ENCODE data around the gene BAIAP2L2.
"Not testable (repeated sequence)": the region's sequence is repeated elsewhere in the genome, so short reads cannot be mapped to it uniquely, and the experiment has no call there.

BAIAP2L2 gene

DNA sequence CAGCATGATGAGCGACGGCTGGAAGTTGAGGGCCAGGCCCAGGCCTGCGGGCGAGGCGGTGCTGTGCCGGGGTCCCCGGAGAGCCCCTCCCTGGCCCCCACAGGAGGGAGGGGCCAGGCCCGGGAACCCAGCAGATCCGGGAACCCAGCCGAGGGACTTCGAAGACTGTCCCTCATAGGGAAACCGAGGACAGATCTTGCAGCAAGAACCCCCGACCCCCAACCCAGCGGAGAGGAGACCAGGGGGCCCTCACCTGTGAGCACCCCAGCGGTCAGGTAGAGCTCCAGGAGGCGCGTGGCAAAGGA is 28.9 kb downstream of the BAIAP2L2 start:
- no peak for DNase-seq (ENCODE audit: low read depth in 2 of 2)

DNA sequence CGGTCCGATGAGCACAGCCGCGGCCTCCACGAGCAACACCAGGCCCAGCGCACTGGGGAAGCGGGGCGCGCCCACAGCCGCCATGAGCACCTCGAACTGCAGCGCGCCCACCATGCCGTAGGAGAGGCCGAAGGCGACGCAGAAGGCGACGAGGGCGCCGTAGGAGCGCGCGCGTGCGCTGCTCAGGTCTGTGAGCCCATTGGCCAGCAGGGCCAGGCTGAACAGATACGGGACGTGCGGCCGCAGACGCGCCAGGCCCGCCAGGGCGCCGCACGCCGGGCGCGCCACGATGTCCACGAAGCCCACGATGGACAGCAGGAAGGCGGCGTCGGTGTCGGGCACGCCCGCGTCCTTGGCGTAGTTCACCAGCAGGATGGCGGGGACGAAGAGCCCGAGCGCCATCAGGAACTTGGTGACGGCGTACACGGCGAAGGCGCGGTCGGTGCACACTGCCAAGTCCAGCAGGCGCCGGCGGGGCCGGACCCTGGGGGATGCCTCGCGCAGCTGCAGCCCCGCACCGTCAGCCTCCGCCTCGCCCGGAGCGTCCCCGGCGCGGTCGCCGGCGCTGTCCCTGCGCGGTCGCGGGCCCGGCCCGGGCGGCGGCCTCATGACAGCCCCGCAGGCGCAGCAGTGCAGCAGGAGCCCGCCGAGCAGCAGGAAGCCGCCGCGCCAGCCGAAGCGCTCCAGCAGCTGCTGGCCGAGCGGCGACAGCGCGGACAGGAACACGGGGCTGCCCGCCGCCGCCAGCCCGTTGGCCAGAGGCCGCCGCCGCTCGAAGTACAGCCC is 29.4 kb downstream of the BAIAP2L2 start:
- DNase-seq (ENCODE audit: low read depth in 2 of 2) = no peak

DNA sequence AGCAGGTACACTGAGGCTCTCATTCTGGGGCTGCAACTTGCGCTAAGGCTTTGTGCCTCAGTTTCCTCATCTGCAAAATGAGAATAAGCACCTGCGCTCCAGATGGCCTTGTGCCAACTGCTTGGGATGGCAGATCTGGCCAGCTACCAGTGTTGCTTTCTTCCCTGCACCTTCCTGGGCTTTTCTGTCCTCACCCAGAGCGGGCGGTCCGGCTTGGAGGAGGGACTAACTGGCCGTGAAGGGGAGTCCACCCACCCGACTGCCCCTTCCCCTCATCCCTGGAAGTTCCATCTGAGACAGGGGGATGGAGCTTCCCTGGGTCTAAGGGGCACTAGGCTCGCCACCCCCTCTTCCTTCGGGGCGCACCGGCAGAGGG is 30.0 kb downstream of the BAIAP2L2 start:
- DNase-seq (ENCODE audit: low read depth in 2 of 2) = no peak

DNA sequence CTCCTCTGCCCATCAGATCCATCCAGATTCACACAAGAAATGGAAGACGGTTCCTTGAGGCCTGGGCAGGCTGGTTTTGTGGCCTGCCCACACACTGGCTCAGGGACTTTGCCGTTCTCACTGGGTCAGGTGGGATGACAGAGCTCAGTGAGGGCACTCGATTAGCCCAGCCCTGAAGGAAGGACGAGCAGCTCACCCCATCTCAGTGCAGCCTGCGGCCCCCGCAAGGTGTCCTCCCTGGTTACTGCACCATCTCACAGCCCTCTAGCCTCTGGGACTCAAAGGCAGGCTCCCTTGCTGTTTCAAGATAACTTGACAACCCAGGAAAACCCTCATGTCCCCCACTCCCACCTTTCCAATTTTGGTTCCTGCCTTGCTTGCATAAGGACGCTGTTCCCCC is 30.7 kb downstream of the BAIAP2L2 start:
- no peak for DNase-seq (ENCODE audit: low read depth in 2 of 2)

DNA sequence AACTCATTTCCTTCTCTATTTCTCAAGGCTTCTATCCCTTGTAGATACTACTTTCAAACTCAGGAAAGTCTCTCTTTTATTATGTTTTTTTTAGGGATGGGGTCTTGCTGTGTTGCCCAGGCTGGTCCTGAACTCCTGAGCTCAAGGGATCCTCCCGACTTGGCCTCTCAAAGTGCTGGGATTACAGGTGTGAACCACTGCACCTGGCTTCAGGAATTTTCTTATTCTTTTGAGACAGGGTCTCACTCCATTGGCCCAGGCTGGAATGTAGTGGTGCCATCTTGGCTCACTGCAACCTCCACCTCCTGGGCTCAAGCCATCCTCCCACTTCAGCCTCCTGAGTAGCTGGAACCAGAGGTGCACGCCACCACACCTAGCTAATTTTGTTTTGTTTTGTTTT is 31.3 kb downstream of the BAIAP2L2 start:
- DNase-seq (ENCODE audit: low read depth in 2 of 2) = not testable (repeated sequence)

DNA sequence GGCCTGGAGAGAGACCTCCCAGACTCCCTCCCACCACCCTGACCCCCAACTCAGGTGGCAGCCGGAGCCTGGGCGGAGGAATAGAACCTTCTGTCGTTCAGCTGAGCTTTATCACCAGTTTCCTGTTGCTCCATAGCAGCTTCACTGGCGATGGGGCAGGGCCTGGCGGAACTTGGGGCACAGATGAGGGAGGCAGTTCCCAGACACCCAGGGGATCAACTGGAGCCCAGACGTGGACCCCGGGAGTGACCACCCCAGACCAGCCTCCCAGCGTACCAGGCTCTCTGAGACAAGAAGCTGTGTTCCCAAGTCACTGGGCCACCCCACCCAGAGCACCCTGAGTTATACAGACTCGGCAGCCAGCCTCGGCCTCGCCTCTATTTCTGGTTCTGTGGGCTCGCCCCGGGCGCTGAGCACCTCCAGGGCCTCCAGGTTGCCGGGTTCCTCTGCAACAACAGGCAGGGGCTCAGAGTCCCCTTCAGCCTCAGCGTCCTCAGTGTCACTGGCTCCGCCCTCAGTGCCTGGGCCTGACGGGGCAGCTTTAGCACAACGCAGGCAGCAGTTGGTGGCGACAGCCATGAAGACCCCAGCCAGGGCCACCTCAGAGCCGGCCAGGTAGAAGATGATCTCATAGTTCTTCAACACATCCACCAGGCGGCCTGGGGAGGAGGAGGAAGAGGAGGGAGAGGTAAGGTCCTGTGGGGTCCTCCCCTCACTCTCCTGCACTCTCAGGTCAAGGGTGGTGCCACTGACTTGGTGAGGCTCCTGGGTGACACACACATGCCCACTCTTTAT is 32.2 kb downstream of the BAIAP2L2 start:
- DNase-seq (ENCODE audit: low read depth in 2 of 2) = no peak

DNA sequence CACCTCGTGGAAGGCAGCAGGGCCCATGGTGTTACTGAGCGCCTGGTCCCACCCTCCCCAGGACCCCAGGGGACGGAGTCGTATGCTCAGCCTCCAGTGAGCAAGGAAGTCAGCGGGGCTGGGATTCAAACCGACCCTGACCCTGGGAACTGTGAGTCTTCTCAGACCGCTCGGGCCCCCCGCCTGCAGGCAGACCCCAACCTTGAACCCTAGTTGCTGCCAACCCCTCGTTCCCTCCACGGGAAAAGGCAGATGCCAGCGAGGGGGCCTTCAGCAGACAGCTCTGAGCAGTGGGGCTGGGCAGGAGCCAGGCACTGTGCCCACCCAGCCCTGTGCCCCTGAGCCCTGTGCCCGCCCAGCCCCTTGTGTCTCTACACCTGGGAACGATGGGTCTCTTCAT is 32.9 kb downstream of the BAIAP2L2 start:
- DNase-seq (ENCODE audit: low read depth in 2 of 2) = no peak

DNA sequence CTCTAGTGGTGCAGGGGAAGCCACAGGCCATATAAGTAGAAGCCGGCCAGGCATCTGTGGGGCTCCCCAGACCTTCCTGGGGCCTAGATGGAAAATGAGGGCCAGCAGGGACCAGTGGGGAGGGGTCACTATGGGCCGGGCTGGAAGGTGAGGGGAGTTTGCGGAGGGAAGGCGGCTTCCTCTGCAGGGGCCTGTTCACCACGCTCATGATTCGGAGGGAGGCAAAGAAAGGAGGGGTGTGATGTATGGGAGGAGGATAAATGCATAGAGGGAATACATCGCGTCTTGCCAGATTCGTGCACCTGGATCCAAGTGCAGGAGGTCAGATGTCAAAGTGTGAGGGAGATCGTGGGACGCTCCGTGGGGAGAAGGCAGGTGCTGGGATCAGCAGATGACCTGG is 33.4 kb downstream of the BAIAP2L2 start:
- DNase-seq (ENCODE audit: low read depth in 2 of 2) = no peak

DNA sequence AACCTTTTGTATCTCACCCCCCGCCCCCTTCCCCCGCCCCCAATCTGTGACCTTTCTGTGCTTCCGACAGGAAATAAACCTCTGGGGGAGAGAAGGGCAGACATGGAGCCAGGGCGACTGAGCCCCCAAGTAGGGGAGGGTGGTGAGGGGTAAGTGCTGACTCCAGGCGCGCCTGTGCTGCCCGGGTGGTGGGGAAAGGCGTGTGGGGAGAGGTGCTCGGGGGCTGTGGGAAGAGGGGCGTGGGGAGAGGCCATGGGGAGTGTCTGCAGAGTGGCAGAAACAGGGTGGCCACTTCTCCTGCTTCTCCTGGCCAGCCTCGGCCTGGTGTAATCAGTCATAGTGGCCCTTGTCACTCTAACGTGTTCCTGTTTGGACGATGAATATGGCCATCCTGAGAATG is 34.5 kb downstream of the BAIAP2L2 start:
- DNase-seq (ENCODE audit: low read depth in 2 of 2) = no peak

DNA sequence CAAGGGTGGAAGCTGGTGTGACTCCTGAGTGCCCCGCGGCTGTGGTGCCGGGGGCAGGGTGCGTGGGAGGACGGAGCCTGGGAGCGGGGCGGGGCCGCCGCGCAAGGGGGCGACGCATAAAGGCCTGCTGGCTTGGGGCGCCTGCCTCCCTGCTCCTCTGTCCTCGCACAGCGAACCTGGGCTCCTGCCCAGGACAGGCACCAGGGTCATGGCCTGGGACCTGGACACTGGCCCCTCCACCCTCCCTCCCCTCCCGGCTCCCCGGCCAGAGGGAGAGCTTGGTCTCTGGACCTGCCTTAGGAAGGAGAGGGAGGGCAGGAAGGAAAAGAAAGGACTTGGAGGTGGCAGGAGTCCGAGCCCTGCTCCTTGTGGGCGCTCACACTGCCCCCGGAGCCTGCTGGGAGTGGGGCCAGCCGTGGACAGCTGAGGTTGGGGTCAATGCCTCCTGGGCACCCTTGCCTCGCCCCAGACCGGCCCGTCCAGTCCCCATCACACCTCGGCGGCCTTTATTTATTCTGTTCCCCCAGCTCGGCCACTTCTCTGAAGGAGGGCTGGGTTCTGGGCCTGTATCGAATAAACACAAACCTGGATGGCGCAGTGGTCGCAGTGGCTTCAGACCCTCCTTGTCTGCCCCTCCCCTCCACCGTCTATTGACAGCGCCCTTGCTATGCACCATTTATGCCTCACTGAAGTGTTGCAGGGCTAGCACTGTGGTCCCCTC is 35.2 kb downstream of the BAIAP2L2 start:
- no peak for DNase-seq (ENCODE audit: low read depth in 2 of 2)

DNA sequence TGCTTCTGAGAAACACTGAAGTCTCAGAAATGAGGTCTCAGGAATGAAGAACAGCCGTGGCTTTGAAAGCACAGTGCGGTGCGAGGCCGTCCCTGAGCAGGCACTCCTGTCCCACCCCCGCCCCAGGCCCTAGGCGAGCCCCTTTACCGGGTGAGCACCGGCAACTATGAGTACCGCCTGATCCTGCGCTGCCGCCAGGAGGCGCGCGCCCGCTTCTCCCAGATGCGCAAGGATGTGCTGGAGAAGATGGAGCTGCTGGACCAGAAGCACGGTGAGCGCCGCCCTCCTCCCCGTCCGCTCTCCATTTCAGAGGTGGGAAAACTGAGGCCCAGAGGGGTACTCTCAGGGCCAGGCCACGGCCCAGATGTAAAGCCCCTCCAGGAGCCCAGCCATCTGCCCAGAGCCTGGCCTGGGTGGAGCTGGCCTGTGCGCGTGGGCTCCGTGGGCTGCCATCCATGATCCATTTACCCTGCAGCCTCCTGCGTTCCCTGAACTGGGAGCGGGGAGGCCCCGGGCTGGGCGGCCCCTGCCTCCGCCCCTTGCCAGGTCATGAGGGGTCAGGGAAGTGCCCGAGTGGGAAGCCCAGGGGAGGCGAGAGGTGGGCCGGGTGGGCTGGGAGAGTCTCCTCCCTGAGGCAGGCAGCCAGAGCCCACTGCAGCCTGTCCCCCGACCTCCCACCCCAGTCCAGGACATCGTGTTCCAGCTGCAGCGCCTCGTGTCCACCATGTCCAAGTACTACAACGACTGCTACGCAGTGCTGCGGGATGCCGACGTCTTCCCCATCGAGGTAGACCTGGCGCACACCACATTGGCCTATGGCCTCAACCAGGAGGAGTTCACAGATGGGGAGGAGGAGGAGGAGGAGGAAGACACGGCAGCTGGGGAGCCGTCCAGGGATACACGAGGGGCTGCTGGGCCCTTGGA is 36.0 kb downstream of the BAIAP2L2 start:
- no peak for DNase-seq (ENCODE audit: low read depth in 2 of 2)

DNA sequence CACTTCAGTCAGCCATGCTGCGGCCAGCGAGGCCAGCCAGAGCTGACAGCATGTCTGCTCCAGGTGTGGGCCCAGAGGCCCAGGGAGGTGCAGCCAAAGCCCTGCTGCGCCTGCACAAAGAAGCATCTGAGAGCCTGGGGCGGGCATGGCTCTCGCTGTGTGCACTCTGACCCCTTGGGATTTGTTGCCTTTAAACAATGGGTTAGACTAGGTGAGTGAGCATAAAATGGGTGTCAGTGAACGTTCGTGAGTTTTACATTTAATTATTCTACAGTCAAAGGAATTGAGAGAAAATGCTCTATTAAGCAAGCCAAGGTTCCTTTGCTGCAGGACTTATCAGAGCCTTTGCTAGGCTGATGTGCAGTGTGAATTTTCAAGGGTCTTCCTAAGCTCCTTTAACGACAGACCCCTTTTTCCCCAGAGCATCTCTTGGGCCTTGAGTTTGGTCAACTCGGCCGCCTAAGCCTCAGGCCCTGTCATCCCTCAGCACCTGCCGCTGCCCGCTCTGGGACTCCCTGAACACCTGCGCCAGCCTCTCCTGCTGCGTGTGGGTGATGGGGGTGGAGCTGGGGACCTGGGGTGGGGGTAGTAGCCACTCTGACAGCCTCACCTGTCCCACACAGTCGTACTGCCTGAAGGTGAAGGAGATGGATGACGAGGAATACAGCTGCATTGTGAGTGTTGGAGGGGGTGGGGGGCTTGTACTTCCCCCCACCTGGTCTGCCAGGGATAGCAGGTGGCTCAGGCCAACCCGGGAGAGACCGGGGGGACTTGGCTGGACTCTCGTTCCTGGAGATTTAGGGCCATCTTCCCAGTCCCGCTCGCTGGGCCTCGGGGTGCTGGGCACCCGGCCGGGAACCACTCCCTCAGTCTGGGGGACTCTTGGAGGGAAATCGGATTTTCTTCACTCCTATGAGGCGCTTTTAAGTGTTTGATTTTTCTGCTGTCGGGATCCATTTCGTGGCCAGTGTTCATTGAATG is 37.0 kb downstream of the BAIAP2L2 start:
- DNase-seq (ENCODE audit: low read depth in 2 of 2) = no peak

DNA sequence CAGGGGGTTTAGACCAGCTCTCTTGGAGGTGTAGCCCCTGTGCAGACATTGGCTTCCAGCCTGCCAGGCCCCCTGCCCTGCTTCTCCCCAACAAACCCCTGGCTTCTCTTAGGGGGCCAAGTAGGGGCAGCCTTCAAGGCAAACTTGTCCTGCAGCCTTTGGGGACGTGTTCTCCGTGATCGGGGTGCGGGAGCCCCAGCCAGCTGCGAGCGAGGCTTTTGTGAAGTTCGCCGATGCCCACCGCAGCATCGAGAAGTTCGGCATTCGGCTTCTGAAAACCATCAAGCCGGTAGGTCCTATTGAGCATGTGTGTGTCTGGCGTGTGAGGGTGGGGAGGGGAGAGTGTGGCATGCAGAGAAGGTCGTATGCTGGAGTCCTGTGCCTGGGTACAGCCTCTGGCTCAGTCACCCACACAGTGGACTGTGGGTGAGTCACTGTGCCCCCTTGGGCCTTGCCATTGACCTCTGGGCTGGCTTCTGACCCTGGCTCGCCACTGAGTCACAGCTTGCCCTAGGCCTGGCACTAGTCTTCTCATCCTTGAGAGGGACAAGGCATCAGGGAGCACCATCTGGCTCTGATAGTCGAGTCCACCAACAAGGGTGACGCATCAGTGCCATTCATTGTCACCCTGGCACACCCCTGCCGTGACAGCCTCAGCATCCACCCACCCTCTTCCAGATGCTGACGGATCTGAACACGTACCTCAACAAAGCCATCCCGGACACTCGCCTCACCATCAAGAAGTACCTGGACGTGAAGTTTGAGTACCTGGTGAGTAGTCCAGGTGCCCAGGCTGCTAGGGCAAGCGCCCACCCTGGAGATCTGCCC is 37.9 kb downstream of the BAIAP2L2 start:
- DNase-seq (ENCODE audit: low read depth in 2 of 2) = no peak

DNA sequence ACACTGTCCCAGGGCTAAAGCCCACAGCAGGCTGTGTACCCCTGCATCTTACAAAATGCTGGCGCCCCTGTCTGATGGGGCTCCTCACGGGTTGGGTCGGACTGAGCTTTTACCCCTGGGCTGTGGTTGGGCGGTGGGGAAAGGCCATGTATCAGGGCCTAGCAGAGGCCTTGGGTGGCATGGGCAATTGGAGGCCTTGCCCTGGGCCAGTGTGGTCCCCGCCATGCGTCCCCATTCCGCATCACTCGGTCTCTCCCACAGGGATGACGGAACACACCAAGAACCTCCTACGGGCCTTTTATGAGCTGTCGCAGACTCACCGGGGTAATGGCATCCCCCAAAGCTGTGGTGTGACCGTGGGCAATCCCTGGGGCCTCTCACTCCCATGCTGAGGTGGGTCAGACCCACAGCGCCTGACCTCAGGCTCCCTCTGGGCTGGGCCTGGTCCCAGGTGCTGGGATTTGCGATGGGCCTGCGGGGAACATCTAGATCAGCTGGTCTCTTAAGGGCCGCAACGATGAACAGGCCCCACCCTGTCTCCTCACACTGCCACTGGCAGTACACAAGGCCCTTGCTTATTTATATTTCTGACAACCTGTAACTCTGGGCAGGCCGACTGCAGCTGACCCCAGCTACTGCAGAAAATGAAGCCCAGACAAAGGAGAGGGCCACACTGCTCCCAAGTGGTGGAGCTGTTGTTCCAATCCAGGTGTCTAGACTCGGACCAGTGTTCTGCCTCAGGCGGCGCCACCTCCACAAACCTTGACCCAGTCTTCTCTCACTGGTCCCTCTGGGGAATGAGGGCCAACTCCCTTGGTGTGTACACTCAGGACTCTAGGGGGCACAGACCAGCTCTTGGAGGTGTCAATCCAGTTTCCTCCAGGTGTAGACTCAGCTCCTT is 38.8 kb downstream of the BAIAP2L2 start:
- DNase-seq (ENCODE audit: low read depth in 2 of 2) = no peak

DNA sequence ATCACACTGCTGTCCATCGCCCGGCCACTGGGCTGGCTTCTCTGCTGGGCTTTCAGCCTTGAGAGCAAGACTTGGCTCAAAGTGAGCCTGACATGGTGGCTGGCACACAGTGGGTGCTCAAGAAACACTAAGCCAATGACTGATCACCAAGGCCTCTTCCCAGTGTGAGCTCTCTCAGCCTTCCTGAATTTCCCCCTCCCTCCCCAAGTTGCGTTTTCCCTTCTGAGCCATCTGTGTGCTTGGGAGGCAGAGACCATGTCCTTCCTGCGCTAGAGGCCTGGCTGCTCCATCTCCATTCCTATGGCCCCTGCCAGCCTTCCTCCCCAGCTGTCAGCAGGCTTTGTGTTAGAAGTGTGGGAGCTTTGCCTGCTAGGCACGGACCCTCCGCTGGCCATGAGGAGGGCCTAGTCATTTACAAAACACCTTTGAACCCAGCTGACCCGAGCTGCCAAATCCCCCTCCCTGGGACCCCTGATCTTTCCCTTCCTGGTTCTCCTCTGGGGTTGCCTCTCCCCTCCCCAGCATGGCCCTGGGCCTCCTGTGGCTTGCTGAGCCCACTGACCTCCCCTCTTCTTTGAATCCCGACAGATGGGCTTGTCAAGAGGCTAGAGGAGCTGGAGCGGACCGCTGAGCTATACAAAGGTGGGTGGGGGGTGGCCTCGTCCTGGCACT is 40.1 kb downstream of the BAIAP2L2 start:
- no peak for DNase-seq (ENCODE audit: low read depth in 2 of 2)

DNA sequence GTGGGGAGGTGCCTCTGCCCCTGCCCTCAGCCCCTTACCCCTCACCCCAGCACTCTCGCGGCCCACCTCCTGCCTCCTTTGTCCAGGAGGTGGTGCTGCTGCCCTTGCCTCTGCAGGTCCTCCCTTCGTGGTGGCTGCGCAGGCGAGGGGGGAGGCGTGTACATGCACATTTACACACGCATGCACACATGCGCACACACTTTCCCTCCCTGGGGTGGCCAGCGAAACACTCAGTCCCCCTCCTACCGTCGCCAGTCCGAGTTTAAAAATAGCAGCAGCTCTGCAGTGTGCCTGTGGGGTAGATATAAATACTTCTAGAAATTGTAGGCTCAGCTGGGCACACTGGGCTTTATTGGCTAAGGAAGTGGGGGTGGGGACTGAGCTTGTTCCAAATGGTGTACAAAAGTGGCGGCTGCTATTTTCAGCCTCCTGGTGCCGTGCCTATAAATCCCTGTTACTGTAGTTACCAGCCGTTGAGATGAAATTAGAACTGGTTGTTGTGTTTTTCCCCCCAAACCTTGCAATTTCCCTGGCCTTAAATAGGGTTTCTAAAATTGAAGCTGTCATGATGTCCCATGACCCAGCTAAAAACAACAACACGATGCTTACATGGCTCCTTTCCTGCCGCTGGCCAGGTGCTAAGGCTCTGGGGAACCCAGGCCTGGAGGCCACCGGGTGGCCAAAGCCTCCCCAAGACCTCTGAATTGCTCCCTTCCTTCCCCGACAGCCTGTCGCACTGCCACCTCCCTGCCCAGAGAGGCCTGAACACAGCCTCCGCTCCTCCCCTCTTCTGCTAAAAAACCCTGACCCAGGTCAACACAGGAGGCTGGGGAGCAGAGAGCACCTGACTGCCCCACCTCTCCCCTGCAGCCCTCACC is 40.9 kb downstream of the BAIAP2L2 start:
- no peak for DNase-seq (ENCODE audit: low read depth in 2 of 2)
